Inflammatory macrophage treated with lipopolysaccharide for 4 hours (primary cell): ENCODE measurements around the gene ATP11A.
"Not testable (repeated sequence)": the region's sequence is repeated elsewhere in the genome, so short reads cannot be mapped to it uniquely, and the experiment has no call there.

Experiments
- DNase-seq: peaks from one replicate; pipeline ENCODE4 v3.0.0-alpha.2; 2020

Gene ATP11A

GRCh38 chr13:112693831-112694497 is 4.1 kb downstream of the ATP11A start:
- DNase-seq: peak; percentile 85

GRCh38 chr13:112695121-112695520 is 5.3 kb downstream of the ATP11A start:
- no peak for DNase-seq

GRCh38 chr13:112696001-112696868 is 6.4 kb downstream of the ATP11A start:
- no peak for DNase-seq

- DNase-seq: no peak
Measured at GRCh38 chr13:112696869-112697465, 7.1 kb downstream of the ATP11A start.

- no peak for DNase-seq
Measured at GRCh38 chr13:112697756-112698655, 8.2 kb downstream of the ATP11A start.

GRCh38 chr13:112699322-112699918 is 9.6 kb downstream of the ATP11A start:
- no peak for DNase-seq

- no peak for DNase-seq
Measured at GRCh38 chr13:112700291-112701060, 10.6 kb downstream of the ATP11A start.

- DNase-seq: no peak
Measured at GRCh38 chr13:112702341-112702985, 12.6 kb downstream of the ATP11A start.

- DNase-seq: no peak
Measured at GRCh38 chr13:112702986-112703379, 13.1 kb downstream of the ATP11A start.

GRCh38 chr13:112703449-112704284 is 13.8 kb downstream of the ATP11A start:
- no peak for DNase-seq

GRCh38 chr13:112704308-112705145 is 14.7 kb downstream of the ATP11A start:
- no peak for DNase-seq

- no peak for DNase-seq
Measured at GRCh38 chr13:112705286-112705685, 15.4 kb downstream of the ATP11A start.

- DNase-seq: no peak
Measured at GRCh38 chr13:112706171-112706570, 16.3 kb downstream of the ATP11A start.

GRCh38 chr13:112708560-112709240 is 18.9 kb downstream of the ATP11A start:
- DNase-seq: no peak

- DNase-seq: not testable (repeated sequence)
Measured at GRCh38 chr13:112709316-112709715, 19.5 kb downstream of the ATP11A start.

GRCh38 chr13:112709825-112710783 is 20.3 kb downstream of the ATP11A start:
- DNase-seq: no peak

GRCh38 chr13:112710855-112711527 is 21.2 kb downstream of the ATP11A start:
- no peak for DNase-seq
